Osteocyte (in vitro differentiated cells): Measurements from ENCODE around the gene TTLL5. TPM values are rescaled to one million over a fixed set of nuclear protein-coding genes. Genes with fewer than 3 reads are reported as not detected.

Experiments used
- DNase-seq: peaks from one replicate; pipeline ENCODE4 v3.0.0; 2021; ENCODE audit warnings: mixed read lengths; ENCODE audit not compliant: unreplicated experiment; ENCODE audit errors: extremely low spot score
- H3K27ac Mint-ChIP-seq: one replicate; pipeline ENCODE4 v1.8.0; 2021; ENCODE audit warnings: mild to moderate bottlenecking, mixed read lengths; ENCODE audit not compliant: unreplicated experiment
- H3K27me3 Mint-ChIP-seq: one replicate; pipeline ENCODE4 v1.8.0; 2021; ENCODE audit warnings: mixed read lengths; ENCODE audit not compliant: unreplicated experiment
- H3K36me3 Mint-ChIP-seq: one replicate; pipeline ENCODE4 v1.8.0; 2021; ENCODE audit warnings: mixed read lengths; ENCODE audit not compliant: unreplicated experiment
- H3K4me1 Mint-ChIP-seq: one replicate; pipeline ENCODE4 v1.8.0; 2021; ENCODE audit warnings: mixed read lengths; ENCODE audit not compliant: unreplicated experiment
- H3K4me3 Mint-ChIP-seq: one replicate; pipeline ENCODE4 v1.8.0; 2021; ENCODE audit warnings: mild to moderate bottlenecking, moderate library complexity, mixed read lengths; ENCODE audit not compliant: unreplicated experiment
- H3K9me3 Mint-ChIP-seq: one replicate; pipeline ENCODE4 v1.8.0; 2021; ENCODE audit warnings: mixed read lengths; ENCODE audit not compliant: unreplicated experiment
- total RNA-seq: library from RNA; stranded (reverse); gene quantifications from 2 replicates; pipeline ENCODE4 v1.2.1, GENCODE V29; 2021
- TF ChIP-seq, protein P1 (sequence below): fragments of 200-600 bp; sonication (generic); IDR thresholded peaks from 2 replicates; pipeline ENCODE4 v1.5.0; 2021; ENCODE audit warnings: antibody characterized with exemption, mild to moderate bottlenecking, moderate library complexity

Gene TTLL5
- total RNA-seq, 1 donor from 2014 or later = 37.3 TPM

DNA sequence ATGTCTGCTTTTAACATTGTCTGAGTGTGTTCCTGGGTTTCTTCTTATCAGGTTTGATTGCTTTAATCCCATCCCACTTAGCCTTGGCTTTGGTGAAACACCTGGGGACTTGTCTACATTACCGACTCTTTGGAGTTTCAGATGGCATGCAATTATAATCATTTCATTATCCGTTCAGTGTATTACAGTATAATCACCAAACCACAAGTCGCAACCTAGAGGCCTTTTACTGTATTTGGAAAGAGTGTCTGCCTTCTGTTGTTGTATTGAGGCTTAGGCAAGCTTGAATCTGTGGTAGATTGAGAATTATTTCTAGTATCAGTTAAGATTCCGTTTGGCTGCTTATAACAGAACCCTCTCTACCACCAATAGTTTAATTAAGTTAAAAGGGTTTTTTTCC lies 216.8 kb downstream of the TTLL5 start:
- H3K4me1 Mint-ChIP-seq = peaks cover 72% of the 10 kb centered on the region
- H3K27ac Mint-ChIP-seq = peak overlapping the region; percentile 93
- no peaks in the 10 kb centered on the region for H3K27me3 Mint-ChIP-seq
- peaks cover 2% of the 10 kb centered on the region for H3K36me3 Mint-ChIP-seq
- TF ChIP-seq, protein P1, sequence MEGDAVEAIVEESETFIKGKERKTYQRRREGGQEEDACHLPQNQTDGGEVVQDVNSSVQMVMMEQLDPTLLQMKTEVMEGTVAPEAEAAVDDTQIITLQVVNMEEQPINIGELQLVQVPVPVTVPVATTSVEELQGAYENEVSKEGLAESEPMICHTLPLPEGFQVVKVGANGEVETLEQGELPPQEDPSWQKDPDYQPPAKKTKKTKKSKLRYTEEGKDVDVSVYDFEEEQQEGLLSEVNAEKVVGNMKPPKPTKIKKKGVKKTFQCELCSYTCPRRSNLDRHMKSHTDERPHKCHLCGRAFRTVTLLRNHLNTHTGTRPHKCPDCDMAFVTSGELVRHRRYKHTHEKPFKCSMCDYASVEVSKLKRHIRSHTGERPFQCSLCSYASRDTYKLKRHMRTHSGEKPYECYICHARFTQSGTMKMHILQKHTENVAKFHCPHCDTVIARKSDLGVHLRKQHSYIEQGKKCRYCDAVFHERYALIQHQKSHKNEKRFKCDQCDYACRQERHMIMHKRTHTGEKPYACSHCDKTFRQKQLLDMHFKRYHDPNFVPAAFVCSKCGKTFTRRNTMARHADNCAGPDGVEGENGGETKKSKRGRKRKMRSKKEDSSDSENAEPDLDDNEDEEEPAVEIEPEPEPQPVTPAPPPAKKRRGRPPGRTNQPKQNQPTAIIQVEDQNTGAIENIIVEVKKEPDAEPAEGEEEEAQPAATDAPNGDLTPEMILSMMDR = no peak
- no peaks in the 10 kb centered on the region for H3K9me3 Mint-ChIP-seq
- H3K4me3 Mint-ChIP-seq = no peak overlapping the region
- DNase-seq = no peak

DNA sequence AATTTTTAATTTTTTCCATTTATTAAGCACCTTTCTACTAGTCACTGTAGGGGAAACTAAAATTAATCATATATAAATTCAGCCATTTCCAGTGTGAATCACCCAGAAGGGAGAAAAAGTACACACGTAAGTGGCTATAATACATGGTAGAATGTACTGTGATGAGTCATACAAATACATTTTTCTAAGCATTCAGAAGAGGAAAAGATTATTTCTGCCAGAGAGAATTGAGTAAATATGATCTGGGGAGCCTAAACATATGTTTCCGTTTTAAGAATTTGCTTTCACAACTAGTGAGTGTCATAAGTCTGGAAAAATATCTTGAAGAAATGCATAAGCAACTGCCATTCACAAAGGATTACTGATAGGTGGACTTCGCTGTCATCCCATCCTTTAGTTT lies 218.0 kb downstream of the TTLL5 start:
- Mint-ChIP-seq H3K36me3 (peaks cover 2% of the 10 kb centered on the region), H3K9me3 (no peaks in the 10 kb centered on the region), H3K4me3 (no peak overlapping the region), H3K27ac (peak overlapping the region; percentile 93), H3K4me1 (peaks cover 83% of the 10 kb centered on the region), H3K27me3 (no peaks in the 10 kb centered on the region)
- DNase-seq = no peak
- TF ChIP-seq, protein P1 = no peak

DNA sequence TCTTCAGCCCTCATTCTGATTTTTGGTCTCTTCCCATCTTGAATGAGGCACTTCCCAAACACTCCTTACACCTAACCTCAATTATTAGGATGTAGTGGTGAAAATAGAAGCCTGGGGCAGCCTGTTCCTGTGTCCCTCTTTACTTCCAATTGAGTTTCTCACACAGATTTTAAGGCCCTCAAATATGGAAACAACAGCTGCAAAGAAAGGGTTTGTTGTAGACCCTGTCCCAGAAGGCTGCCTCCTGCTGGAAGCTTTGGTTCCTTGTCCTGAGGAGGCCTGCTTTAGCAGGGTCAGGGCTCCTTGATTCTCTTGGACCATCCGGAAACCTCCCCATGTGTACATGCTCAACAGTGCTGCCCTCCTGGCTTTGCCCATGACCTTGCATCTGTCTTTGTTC lies 219.5 kb downstream of the TTLL5 start:
- H3K9me3 Mint-ChIP-seq = no peaks in the 10 kb centered on the region
- DNase-seq = no peak
- H3K27ac Mint-ChIP-seq = peak overlapping the region; percentile 71
- H3K4me3 Mint-ChIP-seq = no peak overlapping the region
- peaks cover 93% of the 10 kb centered on the region for H3K4me1 Mint-ChIP-seq
- no peaks in the 10 kb centered on the region for H3K27me3 Mint-ChIP-seq
- H3K36me3 Mint-ChIP-seq = no peaks in the 10 kb centered on the region
- TF ChIP-seq, protein P1 = no peak

DNA sequence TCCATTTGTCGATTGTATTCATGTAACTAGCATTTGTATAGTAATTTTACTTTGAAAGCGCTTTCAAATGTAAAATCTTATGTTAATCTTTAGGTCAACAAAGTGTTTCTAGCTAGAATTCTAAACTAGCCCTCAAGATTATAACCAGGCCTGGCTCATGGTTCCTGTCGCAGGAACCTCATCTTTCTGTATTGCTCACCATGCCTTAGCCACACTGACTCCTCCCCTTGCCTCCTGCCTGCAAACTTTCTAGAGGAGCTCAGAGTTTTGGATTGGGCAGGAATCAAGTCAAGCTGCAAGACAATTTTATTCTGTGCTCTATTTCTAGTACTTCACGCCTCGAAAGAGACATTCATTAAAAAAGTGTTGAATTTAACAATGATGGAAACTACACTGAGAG lies 220.9 kb downstream of the TTLL5 start:
- Mint-ChIP-seq H3K9me3 (no peaks in the 10 kb centered on the region), H3K27me3 (no peaks in the 10 kb centered on the region), H3K27ac (peak overlapping the region; percentile 89), H3K4me3 (no peak overlapping the region), H3K36me3 (no peaks in the 10 kb centered on the region), H3K4me1 (peaks cover 93% of the 10 kb centered on the region)
- DNase-seq = no peak
- TF ChIP-seq, protein P1 = no peak

DNA sequence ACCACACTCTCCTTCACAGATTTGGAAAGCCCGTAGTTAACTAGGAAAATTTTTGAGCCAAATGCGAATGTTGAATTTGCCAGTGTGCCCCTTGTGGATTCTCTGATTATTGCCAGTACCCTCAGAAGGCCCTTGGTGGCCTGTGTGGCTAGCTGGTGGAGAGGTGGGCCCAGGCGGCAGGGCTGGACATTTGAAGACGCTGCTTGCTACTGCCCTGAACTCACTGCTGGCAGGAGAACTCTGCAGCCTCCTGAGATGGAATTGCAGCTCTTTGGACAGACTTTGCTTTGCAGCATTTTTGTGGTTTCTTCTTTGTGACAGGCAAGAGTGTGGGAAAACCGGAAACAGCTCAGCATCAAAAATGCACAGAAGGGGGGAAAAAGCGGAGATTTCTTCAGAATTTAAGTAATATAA lies 223.2 kb downstream of the TTLL5 start:
- Mint-ChIP-seq H3K4me3 (peak overlapping the region; percentile 5), H3K27me3 (no peaks in the 10 kb centered on the region), H3K36me3 (peaks cover 2% of the 10 kb centered on the region), H3K27ac (peak overlapping the region; percentile 89), H3K9me3 (no peaks in the 10 kb centered on the region), H3K4me1 (peaks cover 77% of the 10 kb centered on the region)
- TF ChIP-seq, protein P1 = peak; percentile 66
- peak; percentile 90 for DNase-seq
